BE2C (cell line): ENCODE data around the gene TMCC3.

Experiments
- DNase-seq: peaks from one replicate; pipeline ENCODE4 v3.0.0-alpha.2; 2020
- H3K27me3 ChIP-seq: fragments of 250-450 bp; sonication (Bioruptor Pico); 2 replicates; pipeline ENCODE4 v1.5.1; 2020; ENCODE audit warnings: mild to moderate bottlenecking
- H3K36me3 ChIP-seq: fragments of 250-450 bp; sonication (Bioruptor Pico); 2 replicates; pipeline ENCODE4 v1.5.1; 2020; ENCODE audit warnings: mild to moderate bottlenecking
- H3K4me1 ChIP-seq: fragments of 250-450 bp; sonication (Bioruptor Pico); 2 replicates; pipeline ENCODE4 v1.5.1; 2020
- H3K4me3 ChIP-seq: 2 replicates; pipeline ENCODE4 v1.5.1; 2011; ENCODE audit warnings: low read depth, low read length
- H3K9me3 ChIP-seq: fragments of 250-450 bp; sonication (Bioruptor Pico); 2 replicates; pipeline ENCODE4 v1.5.1; 2020
- CTCF ChIP-seq: IDR thresholded peaks from 2 replicates; pipeline ENCODE4 v1.5.1; 2012; ENCODE audit warnings: mild to moderate bottlenecking, low read depth, low read length

Gene TMCC3

GRCh38 chr12:94525951-94526350 is 124.4 kb downstream of the TMCC3 start:
- Histone ChIP-seq H3K36me3 (no peaks in the 10 kb centered on the region), H3K9me3 (no peaks in the 10 kb centered on the region), H3K4me1 (no peaks in the 10 kb centered on the region), H3K27me3 (peaks cover 7% of the 10 kb centered on the region; the same call in 1 of the 2 replicates), H3K4me3 (no peak overlapping the region)
- no peak for DNase-seq
- TF ChIP-seq CTCF = no peak
